Mesendoderm (in vitro differentiated cells): ENCODE results near the gene ESRRG. TPM values are rescaled to one million over a fixed set of nuclear protein-coding genes. Genes with fewer than 3 reads are reported as not detected.

Experiments
- DNase-seq: peaks from one replicate; pipeline ENCODE4 v3.0.0; 2013
- H2AK5ac ChIP-seq: 2 replicates; pipeline ENCODE4 v1.6.1; 2013; ENCODE audit warnings: low read length, inconsistent platforms
- H2BK120ac ChIP-seq: 2 replicates; pipeline ENCODE4 v1.6.1; 2013; ENCODE audit warnings: low read depth, mild to moderate bottlenecking, low read length, moderate library complexity, mixed read lengths
- H2BK15ac ChIP-seq: replicated peaks from 2 replicates; pipeline ENCODE4 v1.6.1; 2013; ENCODE audit warnings: low read depth, mild to moderate bottlenecking, moderate library complexity
- H2BK5ac ChIP-seq: 2 replicates; pipeline ENCODE4 v1.6.1; 2013; ENCODE audit warnings: low read length, inconsistent platforms
- H3K18ac ChIP-seq: 2 replicates; pipeline ENCODE4 v1.6.1; 2013; ENCODE audit warnings: mild to moderate bottlenecking, low read length, mixed read lengths
- H3K23ac ChIP-seq: one replicate; pipeline ENCODE4 v1.6.1; 2013; ENCODE audit warnings: low read length
- H3K27ac ChIP-seq: 2 replicates; pipeline ENCODE4 v1.5.1; 2013; ENCODE audit warnings: low read depth, mild to moderate bottlenecking, inconsistent platforms, low read length, moderate library complexity
- H3K27me3 ChIP-seq: 2 replicates; pipeline ENCODE4 v1.6.1; 2013; ENCODE audit warnings: low read length, control low read depth, mild to moderate bottlenecking, inconsistent platforms; ENCODE audit not compliant: insufficient read depth, poor library complexity
- H3K36me3 ChIP-seq: 2 replicates; pipeline ENCODE4 v1.6.1; 2013; ENCODE audit warnings: low read length, inconsistent platforms; ENCODE audit not compliant: control insufficient read depth, insufficient read depth
- H3K4ac ChIP-seq: one replicate; pipeline ENCODE4 v1.6.1; 2013; ENCODE audit warnings: low read depth, mild to moderate bottlenecking, low read length, moderate library complexity
- H3K4me1 ChIP-seq: 2 replicates; pipeline ENCODE4 v1.6.1; 2013; ENCODE audit warnings: low read depth, low read length, inconsistent platforms; ENCODE audit not compliant: control insufficient read depth
- H3K4me2 ChIP-seq: 2 replicates; pipeline ENCODE4 v1.6.1; 2013; ENCODE audit warnings: low read length
- H3K4me3 ChIP-seq: 2 replicates; pipeline ENCODE4 v1.5.1; 2013; ENCODE audit warnings: mild to moderate bottlenecking, low read length
- H3K56ac ChIP-seq: one replicate; pipeline ENCODE4 v1.6.1; 2013; ENCODE audit warnings: low read length
- H3K79me1 ChIP-seq: 2 replicates; pipeline ENCODE4 v1.6.1; 2013; ENCODE audit warnings: low read length, inconsistent platforms
- H3K79me2 ChIP-seq: 2 replicates; pipeline ENCODE4 v1.6.1; 2013; ENCODE audit warnings: mild to moderate bottlenecking, low read length; ENCODE audit not compliant: control insufficient read depth, insufficient read depth
- H3K9ac ChIP-seq: 2 replicates; pipeline ENCODE4 v1.6.1; 2013; ENCODE audit warnings: low read length, inconsistent platforms
- H4K5ac ChIP-seq: one replicate; pipeline ENCODE4 v1.6.1; 2013; ENCODE audit warnings: low read length
- H4K8ac ChIP-seq: one replicate; pipeline ENCODE4 v1.6.1; 2013; ENCODE audit warnings: low read depth, mild to moderate bottlenecking, control low read depth, low read length, moderate library complexity
- WGBS: extraction: QIAGEN DNeasy Blood & Tissue Kit; methylation state at CpG from one replicate; pipeline ENCODE4 v1.1.7; 2013; ENCODE audit warnings: low lambda C conversion rate, missing lambda C conversion rate; ENCODE audit not compliant: insufficient coverage; ENCODE audit errors: extremely low coverage; 5-methylcytosine and 5-hydroxymethylcytosine counted together
- polyA plus RNA-seq, 2 experiments: library from polyadenylated mRNA; stranded (reverse); fragments of 200-250 nt; gene quantifications; one replicate each; pipeline ENCODE4 v1.2.3, GENCODE V29; 2013

Gene ESRRG
- polyA plus RNA-seq (2013, experiment 1 of 2): 0.65 TPM
- 0.84 TPM for polyA plus RNA-seq (2013, experiment 2 of 2)

DNA sequence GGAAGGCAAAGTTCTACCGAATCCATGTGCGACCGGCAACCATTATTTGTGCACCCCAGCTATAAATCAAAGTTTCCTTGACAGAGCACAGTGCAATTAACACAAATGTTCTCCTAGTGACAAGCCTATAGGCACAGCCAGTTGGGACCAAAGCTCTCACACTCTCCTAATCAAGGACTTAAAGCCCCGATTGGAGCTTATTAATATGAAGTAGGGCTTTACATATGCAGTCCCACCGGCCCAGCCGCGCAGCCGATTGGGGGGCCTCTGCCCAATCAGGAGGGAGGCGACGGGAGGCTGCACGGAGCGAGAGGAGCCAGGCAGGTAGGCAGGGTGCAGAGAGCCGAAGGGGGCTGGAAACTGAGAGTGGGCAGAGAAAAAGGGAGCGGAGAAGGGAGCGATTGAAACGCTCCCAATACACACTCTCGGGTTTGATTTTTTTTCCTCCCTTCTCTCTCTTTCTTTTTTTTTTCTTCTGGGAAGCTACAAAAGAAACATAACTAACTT, at the start of gene ESRRG:
Gene ESRRG, minus strand, starts transcription at position 156 of the 507 bp plus-strand sequence. Its CDS starts 130 bp downstream, at position 26.
- peak; percentile 83 for DNase-seq
- no peak within 1 kb of the TSS for H3K23ac ChIP-seq

DNA sequence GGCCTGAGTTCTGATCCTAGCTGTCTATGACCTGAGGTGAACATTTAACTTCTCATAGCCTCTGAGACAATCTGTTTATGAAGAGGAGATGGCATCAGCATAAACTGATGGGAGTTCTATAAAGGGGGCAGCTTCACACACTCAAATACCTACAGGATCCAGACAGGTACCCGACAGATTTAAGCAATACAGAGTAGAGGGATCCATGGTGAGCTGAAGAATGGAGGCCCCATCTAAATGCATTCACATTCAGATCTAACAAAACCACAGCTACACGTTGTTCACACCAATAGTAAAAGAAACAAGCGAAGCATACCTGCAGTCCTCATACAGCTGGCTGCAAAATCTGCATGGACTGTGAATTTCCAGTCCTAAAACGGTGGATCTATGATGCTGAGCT, 48.7 kb upstream of the ESRRG start:
- Histone ChIP-seq H4K5ac (no peak overlapping the region), H3K79me1 (no peaks in the 10 kb centered on the region), H3K4me1 (no peaks in the 10 kb centered on the region), H3K27me3 (no peaks in the 10 kb centered on the region), H4K8ac (no peak overlapping the region), H3K4me3 (no peak overlapping the region), H3K79me2 (no peaks in the 10 kb centered on the region), H2BK120ac (no peak overlapping the region), H2BK5ac (no peak overlapping the region), H3K36me3 (no peaks in the 10 kb centered on the region), H3K18ac (no peak overlapping the region), H3K23ac (no peak overlapping the region), H3K27ac (no peak overlapping the region), H3K56ac (no peak overlapping the region), H2AK5ac (no peak overlapping the region), H3K4ac (no peak overlapping the region), H2BK15ac (no peak overlapping the region), H3K4me2 (no peak overlapping the region), H3K9ac (no peak overlapping the region)
- no peak for DNase-seq
- no CpG with 5 or more reads among the region's 4 CpGs for WGBS

More for the DNA sequence above, at the start of gene ESRRG:
- no peak within 1 kb of the TSS for H2BK120ac ChIP-seq
- H3K18ac ChIP-seq: no peak within 1 kb of the TSS
- peak within 1 kb of the TSS; percentile 61 for H3K4me2 ChIP-seq
- H3K27me3 ChIP-seq: no peaks in the 10 kb centered on the region
- H4K8ac ChIP-seq: no peak within 1 kb of the TSS
- peak within 1 kb of the TSS; percentile 55 for H3K4me3 ChIP-seq
- no peak within 1 kb of the TSS for H4K5ac ChIP-seq
- H3K4ac ChIP-seq: no peak within 1 kb of the TSS
- H3K56ac ChIP-seq: peak within 1 kb of the TSS; percentile 27
- no peak within 1 kb of the TSS for H2BK15ac ChIP-seq
- H3K79me1 ChIP-seq: no peaks in the 10 kb centered on the region
- H3K9ac ChIP-seq: peak within 1 kb of the TSS; percentile 37
- no peaks in the 10 kb centered on the region for H3K36me3 ChIP-seq
- H3K79me2 ChIP-seq: no peaks in the 10 kb centered on the region
- H2BK5ac ChIP-seq: no peak within 1 kb of the TSS
- no peak within 1 kb of the TSS for H2AK5ac ChIP-seq
- no peaks in the 10 kb centered on the region for H3K4me1 ChIP-seq
- WGBS: no CpG with 5 or more reads among the region's 17 CpGs
- H3K27ac ChIP-seq: no peak within 1 kb of the TSS

DNA sequence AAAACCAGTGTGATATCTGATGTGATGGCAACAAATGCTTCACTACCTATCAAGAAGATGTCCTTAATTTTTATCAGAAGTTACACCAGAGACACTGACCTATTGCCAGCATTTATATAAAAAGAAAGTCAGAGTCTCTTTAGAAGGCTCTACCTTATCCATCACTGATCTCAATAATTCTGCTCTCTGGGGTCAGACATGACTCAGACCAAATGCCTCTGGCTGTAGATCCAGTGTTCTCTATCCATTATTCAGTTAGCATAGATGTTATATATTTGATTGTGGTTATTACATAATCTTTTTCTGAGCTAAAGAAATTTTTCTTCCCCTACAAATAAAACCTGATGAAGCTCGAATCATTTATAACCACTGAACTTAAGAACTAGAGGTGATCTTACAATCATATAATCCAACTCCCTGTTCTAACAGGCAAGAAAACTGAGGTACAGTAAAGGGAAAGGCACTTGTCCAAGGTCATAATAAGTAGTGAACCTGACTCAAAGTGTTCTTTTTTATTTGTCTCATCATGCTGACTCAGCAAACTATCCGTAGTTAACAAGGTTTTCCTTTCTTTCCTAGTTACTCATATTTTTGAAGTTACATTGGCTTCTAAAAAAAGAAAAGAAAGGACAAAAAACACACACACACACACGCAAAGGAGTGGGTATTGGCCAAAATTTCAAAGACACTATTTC, 43.6 kb upstream of the ESRRG start:
- Histone ChIP-seq H3K27me3 (no peaks in the 10 kb centered on the region), H3K79me1 (no peaks in the 10 kb centered on the region), H4K5ac (no peak overlapping the region), H3K79me2 (no peaks in the 10 kb centered on the region), H3K27ac (no peak overlapping the region), H4K8ac (no peak overlapping the region), H3K18ac (no peak overlapping the region), H3K4me1 (no peaks in the 10 kb centered on the region), H2BK5ac (no peak overlapping the region), H2BK120ac (no peak overlapping the region), H3K4me3 (no peak overlapping the region), H3K36me3 (no peaks in the 10 kb centered on the region), H3K4me2 (no peak overlapping the region), H3K9ac (no peak overlapping the region), H3K4ac (no peak overlapping the region), H2AK5ac (no peak overlapping the region), H2BK15ac (no peak overlapping the region), H3K56ac (no peak overlapping the region), H3K23ac (no peak overlapping the region)
- DNase-seq: no peak
- WGBS: no CpG with 5 or more reads among the region's 3 CpGs

DNA sequence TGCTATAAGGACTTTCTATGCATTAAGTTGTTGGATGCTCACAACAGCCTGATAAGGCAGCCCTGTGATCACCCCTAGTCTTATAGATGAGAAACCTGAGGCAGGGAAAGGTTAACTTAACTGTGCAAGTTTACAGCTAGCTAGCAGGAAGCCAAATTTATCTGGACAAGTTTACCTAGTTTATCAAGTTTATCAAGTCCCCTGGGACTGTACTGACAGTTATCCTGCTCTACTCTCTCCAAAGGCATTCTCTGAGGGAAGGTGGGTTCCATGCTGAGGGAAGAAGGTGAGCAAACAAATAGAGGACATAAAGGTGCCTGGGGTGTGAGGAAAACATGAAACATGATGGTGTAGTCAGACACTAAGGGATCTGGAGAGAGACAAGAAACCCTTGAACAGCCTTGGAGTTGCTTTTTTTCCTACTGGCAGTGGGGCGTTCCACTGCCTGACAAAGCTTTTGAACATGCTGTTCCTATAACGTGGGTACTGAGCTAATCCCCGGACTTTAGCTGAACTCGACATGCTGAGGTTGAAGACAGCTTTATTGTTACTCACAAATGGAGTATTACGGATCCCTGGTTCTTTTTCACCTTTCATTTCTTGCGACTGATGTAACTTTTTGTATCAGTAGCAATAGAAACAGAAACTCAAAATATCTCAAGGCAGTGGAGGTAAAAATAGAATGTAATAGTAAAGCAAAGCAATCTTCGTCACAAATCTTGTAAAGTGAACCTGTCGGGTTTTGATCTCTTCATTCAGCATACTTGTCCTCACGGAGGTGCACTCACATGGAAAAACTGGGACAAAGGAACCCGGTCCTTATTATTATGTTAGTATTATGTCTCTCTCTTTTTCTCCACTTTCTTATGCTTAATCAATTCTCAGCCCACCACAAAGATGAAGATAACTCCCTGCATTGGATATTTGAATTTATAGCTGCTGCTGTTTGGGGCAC, 42.4 kb upstream of the ESRRG start:
- peak; percentile 35 for DNase-seq
- Histone ChIP-seq H2BK5ac (no peak overlapping the region), H3K9ac (no peak overlapping the region), H2BK120ac (no peak overlapping the region), H3K4me2 (no peak overlapping the region), H3K56ac (no peak overlapping the region), H4K5ac (no peak overlapping the region), H2BK15ac (no peak overlapping the region), H3K27ac (no peak overlapping the region), H3K23ac (no peak overlapping the region), H4K8ac (no peak overlapping the region), H3K27me3 (no peaks in the 10 kb centered on the region), H3K4me1 (no peaks in the 10 kb centered on the region), H3K18ac (no peak overlapping the region), H3K79me2 (no peaks in the 10 kb centered on the region), H3K4ac (no peak overlapping the region), H2AK5ac (no peak overlapping the region), H3K79me1 (no peaks in the 10 kb centered on the region), H3K36me3 (no peaks in the 10 kb centered on the region), H3K4me3 (no peak overlapping the region)
- no CpG with 5 or more reads among the region's 10 CpGs for WGBS

DNA sequence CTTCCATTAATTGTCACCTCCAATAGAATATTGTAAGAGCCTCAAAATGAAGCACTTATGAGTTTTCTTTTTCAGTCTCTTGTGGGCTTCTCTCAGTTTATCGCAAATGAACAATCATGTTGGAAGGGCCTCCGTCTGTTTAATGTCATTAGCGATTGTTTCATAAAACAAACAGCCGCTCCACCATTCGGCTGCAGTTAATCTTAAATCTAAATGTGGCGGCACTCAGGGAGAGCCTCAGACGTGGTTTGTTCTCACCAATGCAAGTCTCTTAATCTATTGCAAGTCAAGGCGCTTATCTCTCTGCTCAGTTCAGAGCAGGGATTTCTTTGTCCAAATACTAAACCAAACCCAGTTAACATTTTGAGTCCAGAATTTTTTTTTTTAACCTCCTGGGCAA, 34.9 kb upstream of the ESRRG start:
- H2AK5ac ChIP-seq: no peak overlapping the region
- no peak overlapping the region for H3K4ac ChIP-seq
- H3K4me2 ChIP-seq: no peak overlapping the region
- no peaks in the 10 kb centered on the region for H3K36me3 ChIP-seq
- WGBS: no CpG with 5 or more reads among the region's 8 CpGs
- H3K23ac ChIP-seq: no peak overlapping the region
- no peak overlapping the region for H3K9ac ChIP-seq
- H3K27me3 ChIP-seq: no peaks in the 10 kb centered on the region
- no peak overlapping the region for H3K27ac ChIP-seq
- no peaks in the 10 kb centered on the region for H3K79me1 ChIP-seq
- H3K56ac ChIP-seq: no peak overlapping the region
- H3K4me3 ChIP-seq: no peak overlapping the region
- no peak overlapping the region for H3K18ac ChIP-seq
- no peak overlapping the region for H4K5ac ChIP-seq
- no peak overlapping the region for H2BK5ac ChIP-seq
- no peak overlapping the region for H2BK120ac ChIP-seq
- peak; percentile 54 for DNase-seq
- no peak overlapping the region for H4K8ac ChIP-seq
- H3K79me2 ChIP-seq: no peaks in the 10 kb centered on the region
- H2BK15ac ChIP-seq: no peak overlapping the region
- no peaks in the 10 kb centered on the region for H3K4me1 ChIP-seq
